ENCODE data around the gene SERPINB3.
"Not testable (repeated sequence)": the region's sequence is repeated elsewhere in the genome, so short reads cannot be mapped to it uniquely, and the experiment has no call there.

The SERPINB3 gene

DNA sequence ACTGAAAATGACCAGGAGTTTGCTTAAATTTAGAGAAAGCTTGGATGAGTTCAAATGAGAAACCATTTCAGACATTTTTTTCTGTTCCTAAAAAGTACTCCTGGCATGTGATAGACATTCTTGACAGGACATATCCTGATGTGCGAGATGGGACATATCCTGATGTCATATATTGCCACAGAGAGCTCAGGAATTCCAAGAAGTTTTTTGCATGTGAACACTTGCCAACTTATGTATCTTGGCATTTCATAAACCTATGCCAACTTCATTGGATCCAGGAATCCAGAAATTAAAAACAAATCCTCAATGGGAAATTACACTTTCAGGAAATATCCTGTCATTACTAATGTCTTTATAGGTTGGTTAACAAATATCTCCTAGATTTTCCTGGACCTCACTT lies 2.9 kb upstream of the SERPINB3 start:
- DNase-seq (ENCODE audit: low read depth in 1 of 2, low spot score in 1 of 2), result no peak
- TF ChIP-seq, protein P1, sequence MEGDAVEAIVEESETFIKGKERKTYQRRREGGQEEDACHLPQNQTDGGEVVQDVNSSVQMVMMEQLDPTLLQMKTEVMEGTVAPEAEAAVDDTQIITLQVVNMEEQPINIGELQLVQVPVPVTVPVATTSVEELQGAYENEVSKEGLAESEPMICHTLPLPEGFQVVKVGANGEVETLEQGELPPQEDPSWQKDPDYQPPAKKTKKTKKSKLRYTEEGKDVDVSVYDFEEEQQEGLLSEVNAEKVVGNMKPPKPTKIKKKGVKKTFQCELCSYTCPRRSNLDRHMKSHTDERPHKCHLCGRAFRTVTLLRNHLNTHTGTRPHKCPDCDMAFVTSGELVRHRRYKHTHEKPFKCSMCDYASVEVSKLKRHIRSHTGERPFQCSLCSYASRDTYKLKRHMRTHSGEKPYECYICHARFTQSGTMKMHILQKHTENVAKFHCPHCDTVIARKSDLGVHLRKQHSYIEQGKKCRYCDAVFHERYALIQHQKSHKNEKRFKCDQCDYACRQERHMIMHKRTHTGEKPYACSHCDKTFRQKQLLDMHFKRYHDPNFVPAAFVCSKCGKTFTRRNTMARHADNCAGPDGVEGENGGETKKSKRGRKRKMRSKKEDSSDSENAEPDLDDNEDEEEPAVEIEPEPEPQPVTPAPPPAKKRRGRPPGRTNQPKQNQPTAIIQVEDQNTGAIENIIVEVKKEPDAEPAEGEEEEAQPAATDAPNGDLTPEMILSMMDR (IDR thresholded peaks at IDR 0.05; ENCODE audit: insufficient read depth, low read length), result no peak
- no peak for TF ChIP-seq SPI1 (IDR thresholded peaks at IDR 0.05; ENCODE audit: borderline replicate concordance, low read depth)
- TF ChIP-seq GABPA (IDR thresholded peaks at IDR 0.05; ENCODE audit: low read depth), result no peak
- Histone ChIP-seq H3K27ac (replicated peaks) (no peak overlapping the region), H3K27me3 (ENCODE audit: insufficient read depth, poor library complexity, severe bottlenecking) (no peaks in the 10 kb centered on the region), H3K4me3 (replicated peaks; ENCODE audit: insufficient read depth, low read length) (no peak overlapping the region)

DNA sequence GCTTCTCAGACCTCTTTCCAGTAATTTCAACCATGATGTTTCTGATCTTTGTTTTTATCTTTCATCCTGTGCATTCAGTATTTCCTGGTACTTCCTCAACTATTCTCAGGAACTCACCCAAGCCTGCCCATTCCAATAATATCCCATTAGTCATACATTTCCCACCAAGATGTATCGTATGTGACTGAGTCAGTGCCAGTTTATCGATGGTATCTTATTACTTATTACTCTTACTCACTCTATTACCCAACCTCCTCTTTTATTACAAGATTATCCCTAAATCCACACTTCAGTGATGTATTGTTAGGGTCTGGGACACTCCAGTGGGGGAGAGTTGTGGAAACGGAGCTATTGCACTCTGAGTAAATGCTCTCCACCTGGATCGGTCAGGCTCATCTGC lies 2.8 kb downstream of the SERPINB3 start:
- H3K27me3 ChIP-seq (ENCODE audit: insufficient read depth, poor library complexity, severe bottlenecking); H3K27ac ChIP-seq (replicated peaks); DNase-seq (ENCODE audit: low read depth in 1 of 2, low spot score in 1 of 2); H3K4me3 ChIP-seq (replicated peaks; ENCODE audit: insufficient read depth, low read length): not testable (repeated sequence)

DNA sequence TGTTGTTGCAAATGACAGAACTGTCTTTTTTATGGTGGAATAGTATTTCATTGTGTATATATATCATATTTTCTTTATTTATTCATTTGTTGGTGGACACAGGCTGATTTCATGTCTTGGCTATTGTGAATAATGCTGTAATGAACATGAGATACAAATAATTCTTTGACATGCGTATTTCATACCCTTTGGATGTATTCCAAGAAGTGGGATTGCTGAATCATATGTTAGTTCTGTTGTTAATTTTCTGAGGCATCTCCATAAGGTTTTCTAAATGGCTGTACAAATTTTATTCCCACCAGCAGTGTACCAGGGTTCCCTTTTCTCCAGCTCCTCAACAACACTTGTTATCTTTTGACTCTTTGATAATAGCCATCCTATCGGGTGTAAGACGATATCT lies 11.4 kb downstream of the SERPINB3 start:
- not testable (repeated sequence) for DNase-seq (ENCODE audit: low read depth in 1 of 2, low spot score in 1 of 2); H3K27me3 ChIP-seq (ENCODE audit: insufficient read depth, poor library complexity, severe bottlenecking); H3K27ac ChIP-seq (replicated peaks); H3K4me3 ChIP-seq (replicated peaks; ENCODE audit: insufficient read depth, low read length)

DNA sequence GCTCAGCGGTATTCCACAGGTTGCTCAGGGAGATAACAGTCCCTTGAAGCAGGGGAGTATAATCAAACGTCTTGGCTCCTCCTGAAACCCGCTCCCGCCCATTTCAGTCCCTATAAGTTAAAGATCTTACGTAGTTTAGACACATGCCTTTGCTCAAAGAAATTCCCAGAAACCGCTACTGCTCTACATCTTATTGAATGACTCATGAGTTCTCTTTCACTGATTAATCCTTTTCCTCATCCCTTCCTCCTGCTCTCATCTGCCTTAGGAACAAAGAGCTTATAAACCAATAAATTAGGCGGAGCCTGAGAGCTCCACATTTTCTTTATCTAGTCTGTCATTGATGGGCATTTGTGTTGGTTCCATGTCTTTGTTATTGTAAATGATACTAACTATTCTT lies 13.5 kb downstream of the SERPINB3 start:
- no peak for TF ChIP-seq SPI1 (IDR thresholded peaks at IDR 0.05; ENCODE audit: borderline replicate concordance, low read depth)
- TF ChIP-seq, protein P2, sequence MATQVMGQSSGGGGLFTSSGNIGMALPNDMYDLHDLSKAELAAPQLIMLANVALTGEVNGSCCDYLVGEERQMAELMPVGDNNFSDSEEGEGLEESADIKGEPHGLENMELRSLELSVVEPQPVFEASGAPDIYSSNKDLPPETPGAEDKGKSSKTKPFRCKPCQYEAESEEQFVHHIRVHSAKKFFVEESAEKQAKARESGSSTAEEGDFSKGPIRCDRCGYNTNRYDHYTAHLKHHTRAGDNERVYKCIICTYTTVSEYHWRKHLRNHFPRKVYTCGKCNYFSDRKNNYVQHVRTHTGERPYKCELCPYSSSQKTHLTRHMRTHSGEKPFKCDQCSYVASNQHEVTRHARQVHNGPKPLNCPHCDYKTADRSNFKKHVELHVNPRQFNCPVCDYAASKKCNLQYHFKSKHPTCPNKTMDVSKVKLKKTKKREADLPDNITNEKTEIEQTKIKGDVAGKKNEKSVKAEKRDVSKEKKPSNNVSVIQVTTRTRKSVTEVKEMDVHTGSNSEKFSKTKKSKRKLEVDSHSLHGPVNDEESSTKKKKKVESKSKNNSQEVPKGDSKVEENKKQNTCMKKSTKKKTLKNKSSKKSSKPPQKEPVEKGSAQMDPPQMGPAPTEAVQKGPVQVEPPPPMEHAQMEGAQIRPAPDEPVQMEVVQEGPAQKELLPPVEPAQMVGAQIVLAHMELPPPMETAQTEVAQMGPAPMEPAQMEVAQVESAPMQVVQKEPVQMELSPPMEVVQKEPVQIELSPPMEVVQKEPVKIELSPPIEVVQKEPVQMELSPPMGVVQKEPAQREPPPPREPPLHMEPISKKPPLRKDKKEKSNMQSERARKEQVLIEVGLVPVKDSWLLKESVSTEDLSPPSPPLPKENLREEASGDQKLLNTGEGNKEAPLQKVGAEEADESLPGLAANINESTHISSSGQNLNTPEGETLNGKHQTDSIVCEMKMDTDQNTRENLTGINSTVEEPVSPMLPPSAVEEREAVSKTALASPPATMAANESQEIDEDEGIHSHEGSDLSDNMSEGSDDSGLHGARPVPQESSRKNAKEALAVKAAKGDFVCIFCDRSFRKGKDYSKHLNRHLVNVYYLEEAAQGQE (IDR thresholded peaks at IDR 0.05; ENCODE audit: insufficient replicate concordance, low read depth), result no peak
- TF ChIP-seq, protein P1 (IDR thresholded peaks at IDR 0.05; ENCODE audit: insufficient read depth, low read length), result no peak
- no peak for TF ChIP-seq GABPA (IDR thresholded peaks at IDR 0.05; ENCODE audit: low read depth)
- no peak for TF ChIP-seq POLR2AphosphoS5 (IDR thresholded peaks at IDR 0.05; ENCODE audit: low read depth)
- no peak overlapping the region for H3K4me3 ChIP-seq (replicated peaks; ENCODE audit: insufficient read depth, low read length)
- H3K27ac ChIP-seq (replicated peaks), result no peak overlapping the region
- DNase-seq (ENCODE audit: low read depth in 1 of 2, low spot score in 1 of 2), result no peak
- no peaks in the 10 kb centered on the region for H3K27me3 ChIP-seq (ENCODE audit: insufficient read depth, poor library complexity, severe bottlenecking)

DNA sequence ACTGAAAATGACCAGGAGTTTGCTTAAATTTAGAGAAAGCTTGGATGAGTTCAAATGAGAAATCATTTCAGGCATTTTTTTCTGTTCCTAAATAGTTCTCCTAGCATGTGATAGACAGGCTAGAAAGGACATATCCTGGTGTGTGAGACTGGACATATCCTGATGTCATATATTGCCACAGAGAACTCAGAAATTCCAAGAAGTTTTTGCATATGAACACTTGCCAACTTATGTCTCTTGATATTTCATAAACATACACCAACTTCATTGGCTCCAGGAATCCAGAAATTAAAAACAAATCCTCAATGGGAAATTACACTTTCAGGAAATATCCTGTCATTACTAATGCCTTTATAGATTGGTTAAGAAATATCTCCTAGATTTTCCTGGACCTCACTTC lies 14.8 kb downstream of the SERPINB3 start:
- no peak for DNase-seq (ENCODE audit: low read depth in 1 of 2, low spot score in 1 of 2)
- no peak overlapping the region for H3K27ac ChIP-seq (replicated peaks)
- no peak overlapping the region for H3K4me3 ChIP-seq (replicated peaks; ENCODE audit: insufficient read depth, low read length)
- H3K27me3 ChIP-seq (ENCODE audit: insufficient read depth, poor library complexity, severe bottlenecking), result no peaks in the 10 kb centered on the region
- TF ChIP-seq GABPA (IDR thresholded peaks at IDR 0.05; ENCODE audit: low read depth) (no peak), POLR2AphosphoS5 (IDR thresholded peaks at IDR 0.05; ENCODE audit: low read depth) (no peak), SPI1 (IDR thresholded peaks at IDR 0.05; ENCODE audit: borderline replicate concordance, low read depth) (no peak)
- TF ChIP-seq, protein P1 (IDR thresholded peaks at IDR 0.05; ENCODE audit: insufficient read depth, low read length), result no peak
- TF ChIP-seq, protein P2 (IDR thresholded peaks at IDR 0.05; ENCODE audit: insufficient replicate concordance, low read depth), result no peak

DNA sequence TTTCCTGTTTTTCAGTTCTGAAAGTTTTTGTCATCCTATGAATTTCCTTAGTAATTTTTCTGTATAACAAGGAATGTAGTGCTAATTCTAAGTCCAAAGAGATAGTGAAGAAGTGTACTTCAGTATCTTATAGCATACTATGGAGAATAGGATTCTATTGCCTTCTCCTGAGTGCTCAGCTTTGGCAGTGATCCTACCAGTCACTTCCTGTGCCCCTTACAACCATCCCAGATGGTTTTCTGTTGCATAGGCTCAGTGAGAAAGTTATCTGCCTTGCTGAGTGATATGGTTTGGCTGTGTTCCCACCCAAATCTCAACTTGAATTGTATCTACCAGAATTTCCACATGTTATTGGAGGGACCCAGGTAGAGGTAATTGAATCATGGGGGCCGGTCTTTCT lies 17.0 kb downstream of the SERPINB3 start:
- not testable (repeated sequence) for DNase-seq (ENCODE audit: low read depth in 1 of 2, low spot score in 1 of 2); H3K27ac ChIP-seq (replicated peaks); H3K4me3 ChIP-seq (replicated peaks; ENCODE audit: insufficient read depth, low read length); H3K27me3 ChIP-seq (ENCODE audit: insufficient read depth, poor library complexity, severe bottlenecking)

DNA sequence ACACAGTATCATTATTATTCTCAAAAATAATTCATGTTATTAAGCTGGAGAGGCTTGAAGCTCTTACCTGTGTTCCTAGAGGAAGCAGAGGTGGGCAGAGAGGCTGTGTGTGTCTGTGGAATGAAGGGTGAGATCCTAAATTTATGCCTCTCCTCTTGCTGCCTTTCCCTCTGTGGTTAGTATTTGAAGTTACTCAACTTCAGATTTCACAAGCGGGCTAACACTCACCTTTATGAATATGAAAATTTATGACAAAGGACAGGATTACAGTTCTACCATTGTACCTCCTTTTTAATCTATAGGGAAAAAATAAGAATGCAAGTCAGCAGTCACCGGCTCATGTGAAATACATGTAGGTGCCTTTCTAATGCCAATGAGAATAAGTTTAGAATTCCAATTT lies 17.6 kb downstream of the SERPINB3 start, which contains the start of gene SERPINB4:
TSS of gene SERPINB4 (minus strand) at position 115 of the 400 bp plus-strand sequence. CDS start 679 bp downstream, outside the sequence.
- H3K27ac ChIP-seq (replicated peaks); H3K4me3 ChIP-seq (replicated peaks; ENCODE audit: insufficient read depth, low read length); DNase-seq (ENCODE audit: low read depth in 1 of 2, low spot score in 1 of 2); H3K27me3 ChIP-seq (ENCODE audit: insufficient read depth, poor library complexity, severe bottlenecking): not testable (repeated sequence)
